ENCODE data around the gene COX11. TPM values are rescaled to one million over a fixed set of nuclear protein-coding genes. Genes with fewer than 3 reads are reported as not detected.

COX11 gene, protein sequence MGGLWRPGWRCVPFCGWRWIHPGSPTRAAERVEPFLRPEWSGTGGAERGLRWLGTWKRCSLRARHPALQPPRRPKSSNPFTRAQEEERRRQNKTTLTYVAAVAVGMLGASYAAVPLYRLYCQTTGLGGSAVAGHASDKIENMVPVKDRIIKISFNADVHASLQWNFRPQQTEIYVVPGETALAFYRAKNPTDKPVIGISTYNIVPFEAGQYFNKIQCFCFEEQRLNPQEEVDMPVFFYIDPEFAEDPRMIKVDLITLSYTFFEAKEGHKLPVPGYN
- 10 to 100 TPM; 25.7 to 92.9 (median 53.6) TPM for total RNA-seq
- 10 to 100 TPM; 74.9 to 77.3 TPM for polyA plus RNA-seq
- 18.7 reads per million, percentile 49 among the genes with 10 or more reads in this experiment for total RNA-seq

GRCh38 chr17:54968262-54968987 lies at the start of gene COX11, which contains the start of gene STXBP4:
Gene COX11 (minus strand): TSS chr17:54968654. CDS start chr17:54968646, 8 bp downstream.
Gene STXBP4 (plus strand): TSS chr17:54968765. CDS start chr17:54986220, 17,455 bp downstream.
- peaks cover 8 to 15% of the 10 kb centered on the region in 2 donors for H3K4me1 ChIP-seq (ENCODE audit: control insufficient read depth in 2 of 2, insufficient read depth in 2 of 2, low read length in 2 of 2)
- no peaks in the 10 kb centered on the region for H3K27me3 ChIP-seq (ENCODE audit: control insufficient read depth in 2 of 2, insufficient read depth in 2 of 2, low read length in 2 of 2)
- Mint-ChIP-seq H3K27ac (no peak within 1 kb of the TSS), H3K4me3 (no peak within 1 kb of the TSS), H3K36me3 (peaks cover 0 to 9% (median 2%) of the 10 kb centered on the region in 5 donors), H3K27me3 (no peaks in the 10 kb centered on the region), H3K4me1 (peaks cover 5 to 41% (median 30%) of the 10 kb centered on the region in 7 donors), H3K9me3 (no peaks in the 10 kb centered on the region)
- H3K4me3 ChIP-seq (ENCODE audit: low read length) = peak within 1 kb of the TSS; percentile 98
- POLR2A ChIA-PET = interaction anchor here (0.6 to 1.0 kb wide), 2 partner anchors 9 to 446 kb away, joined by 3 read pairs; no protein-coding TSS in a partner anchor
- peaks cover 0 to 22% (median 6%) of the 10 kb centered on the region in 3 experiments for H3K36me3 ChIP-seq (ENCODE audit: control insufficient read depth in 2 of 3, insufficient read depth in 3 of 3, low read length in 3 of 3)
- no peaks in the 10 kb centered on the region for H3K9me3 ChIP-seq (ENCODE audit: control insufficient read depth in 2 of 3, low read length in 3 of 3)
- CTCF ChIA-PET = interaction anchor here (1.1 kb wide), 1 partner anchor 23 kb away, joined by 3 read pairs; no protein-coding TSS in a partner anchor
- H3K27ac ChIP-seq (ENCODE audit: low read depth, low read length) = peak within 1 kb of the TSS; percentile 85
- intact Hi-C loops (cut with micrococcal nuclease) = loop anchor here (1.0 to 10.0 kb wide), 9 partner anchors 25 to 783 kb away; partner anchors contain the start of genes HLF (in 2 of the 2) and PCTP (in 1 of the 2)
- DNase-seq (peak; percentile 88 to 96 (median 94)), ATAC-seq (peak; percentile 97)

- ChIA-PET CTCF (interaction anchor here (1.3 kb wide), 2 partner anchors 12 to 14 kb away, joined by 3 to 9 read pairs; no protein-coding TSS in a partner anchor), POLR2A (no interaction called here)
- Mint-ChIP-seq H3K27me3 (no peaks in the 10 kb centered on the region), H3K4me1 (peaks cover 0 to 2% (median 0%) of the 10 kb centered on the region in 7 donors), H3K27ac (no peak overlapping the region), H3K4me3 (no peak overlapping the region), H3K36me3 (peaks cover 0 to 17% (median 10%) of the 10 kb centered on the region in 5 donors), H3K9me3 (no peaks in the 10 kb centered on the region)
- H3K27me3 ChIP-seq (ENCODE audit: control insufficient read depth in 2 of 2, insufficient read depth in 2 of 2, low read length in 2 of 2) = peaks cover 0 to 3% of the 10 kb centered on the region in 2 donors
- ATAC-seq = no peak
- intact Hi-C loops (cut with micrococcal nuclease) = no loop called here
- no peak overlapping the region for H3K4me3 ChIP-seq (ENCODE audit: low read length)
- DNase-seq = peak in 3 of 9 donors; percentile 1 to 3 (median 2)
- H3K9me3 ChIP-seq (ENCODE audit: control insufficient read depth in 2 of 3, low read length in 3 of 3) = no peaks in the 10 kb centered on the region
- H3K27ac ChIP-seq (ENCODE audit: low read depth, low read length) = no peak overlapping the region
- H3K4me1 ChIP-seq (ENCODE audit: control insufficient read depth in 2 of 2, insufficient read depth in 2 of 2, low read length in 2 of 2) = no peaks in the 10 kb centered on the region
- no peaks in the 10 kb centered on the region for H3K36me3 ChIP-seq (ENCODE audit: control insufficient read depth in 2 of 3, insufficient read depth in 3 of 3, low read length in 3 of 3)
Measured at GRCh38 chr17:55005520-55005919, 37.1 kb upstream of the COX11 start.

DNA sequence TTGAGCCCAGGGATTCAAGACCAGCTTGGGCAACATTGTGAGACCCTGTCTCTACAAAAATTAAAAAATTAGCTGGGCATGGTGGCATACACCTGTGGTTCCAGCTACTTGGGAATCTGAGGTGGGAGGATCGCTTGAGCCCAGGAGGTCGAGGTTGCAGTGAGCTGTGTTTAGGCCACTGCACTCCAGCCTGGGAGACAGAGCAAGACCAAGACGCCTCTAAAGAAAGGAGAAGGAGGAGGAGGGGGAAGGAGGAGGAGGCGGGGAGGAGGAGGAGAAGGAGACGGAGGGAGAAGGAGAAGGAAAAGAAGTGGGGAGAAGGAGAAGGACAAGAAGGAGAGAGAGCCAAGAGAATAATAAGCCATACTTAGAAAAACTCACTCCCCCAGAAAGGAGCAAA lies 36.0 kb upstream of the COX11 start:
- CTCF ChIA-PET = no interaction called here
- no peak overlapping the region for H3K27ac Mint-ChIP-seq
- Histone ChIP-seq H3K27me3 (ENCODE audit: control insufficient read depth in 2 of 2, insufficient read depth in 2 of 2, low read length in 2 of 2) (peaks cover 0 to 3% of the 10 kb centered on the region in 2 donors), H3K4me1 (ENCODE audit: control insufficient read depth in 2 of 2, insufficient read depth in 2 of 2, low read length in 2 of 2) (no peaks in the 10 kb centered on the region), H3K36me3 (ENCODE audit: control insufficient read depth in 2 of 3, insufficient read depth in 3 of 3, low read length in 3 of 3) (no peaks in the 10 kb centered on the region), H3K4me3 (ENCODE audit: low read length) (no peak overlapping the region), H3K9me3 (ENCODE audit: control insufficient read depth in 2 of 3, low read length in 3 of 3) (no peaks in the 10 kb centered on the region), H3K27ac (ENCODE audit: low read depth, low read length) (no peak overlapping the region)
- ATAC-seq (no peak), DNase-seq (no peak)
- H3K36me3 Mint-ChIP-seq = peaks cover 0 to 21% (median 10%) of the 10 kb centered on the region in 5 donors
- POLR2A ChIA-PET = no interaction called here
- no peaks in the 10 kb centered on the region for H3K27me3 Mint-ChIP-seq
- peaks cover 0 to 2% (median 0%) of the 10 kb centered on the region in 7 donors for H3K4me1 Mint-ChIP-seq
- intact Hi-C loops (cut with micrococcal nuclease) = no loop called here
- no peaks in the 10 kb centered on the region for H3K9me3 Mint-ChIP-seq
- no peak overlapping the region for H3K4me3 Mint-ChIP-seq

- Mint-ChIP-seq H3K27me3 (no peaks in the 10 kb centered on the region), H3K4me3 (no peak overlapping the region), H3K36me3 (peaks cover 0 to 12% (median 0%) of the 10 kb centered on the region in 5 donors), H3K27ac (peak overlapping the region in 1 of 9 donors; percentile 37), H3K9me3 (no peaks in the 10 kb centered on the region), H3K4me1 (peaks cover 0 to 2% (median 0%) of the 10 kb centered on the region in 7 donors)
- DNase-seq (no peak), ATAC-seq (no peak)
- Histone ChIP-seq H3K4me3 (ENCODE audit: low read length) (no peak overlapping the region), H3K27ac (ENCODE audit: low read depth, low read length) (no peak overlapping the region), H3K4me1 (ENCODE audit: control insufficient read depth in 2 of 2, insufficient read depth in 2 of 2, low read length in 2 of 2) (no peaks in the 10 kb centered on the region), H3K9me3 (ENCODE audit: control insufficient read depth in 2 of 3, low read length in 3 of 3) (no peaks in the 10 kb centered on the region), H3K36me3 (ENCODE audit: control insufficient read depth in 2 of 3, insufficient read depth in 3 of 3, low read length in 3 of 3) (no peaks in the 10 kb centered on the region), H3K27me3 (ENCODE audit: control insufficient read depth in 2 of 2, insufficient read depth in 2 of 2, low read length in 2 of 2) (no peaks in the 10 kb centered on the region)
- intact Hi-C loops (cut with micrococcal nuclease) = no loop called here
- CTCF ChIA-PET = interaction anchor here (1.3 to 1.4 kb wide), 2 partner anchors 9 to 11 kb away, joined by 3 to 5 read pairs; no protein-coding TSS in a partner anchor
- POLR2A ChIA-PET = no interaction called here
Measured at GRCh38 chr17:55002458-55002857, 34.0 kb upstream of the COX11 start.

GRCh38 chr17:54996441-54996840 lies 28.0 kb upstream of the COX11 start:
- ChIA-PET POLR2A (interaction anchor here (0.5 kb wide), 1 partner anchor 300 kb away, joined by 3 read pairs; no protein-coding TSS in a partner anchor), CTCF (no interaction called here)
- H3K4me1 ChIP-seq (ENCODE audit: control insufficient read depth in 2 of 2, insufficient read depth in 2 of 2, low read length in 2 of 2) = no peaks in the 10 kb centered on the region
- H3K4me1 Mint-ChIP-seq = no peaks in the 10 kb centered on the region
- no peak for DNase-seq
- no peak overlapping the region for H3K4me3 Mint-ChIP-seq
- no peaks in the 10 kb centered on the region for H3K27me3 Mint-ChIP-seq
- ATAC-seq = no peak
- H3K36me3 ChIP-seq (ENCODE audit: control insufficient read depth in 2 of 3, insufficient read depth in 3 of 3, low read length in 3 of 3) = no peaks in the 10 kb centered on the region
- peaks cover 0 to 22% (median 0%) of the 10 kb centered on the region in 5 donors for H3K36me3 Mint-ChIP-seq
- H3K4me3 ChIP-seq (ENCODE audit: low read length) = no peak overlapping the region
- H3K9me3 ChIP-seq (ENCODE audit: control insufficient read depth in 2 of 3, low read length in 3 of 3) = no peaks in the 10 kb centered on the region
- H3K27ac ChIP-seq (ENCODE audit: low read depth, low read length) = no peak overlapping the region
- H3K9me3 Mint-ChIP-seq = no peaks in the 10 kb centered on the region
- no peaks in the 10 kb centered on the region for H3K27me3 ChIP-seq (ENCODE audit: control insufficient read depth in 2 of 2, insufficient read depth in 2 of 2, low read length in 2 of 2)
- intact Hi-C loops (cut with micrococcal nuclease) = no loop called here
- no peak overlapping the region for H3K27ac Mint-ChIP-seq
